ENCODE measurements around the gene VAT1L.

Gene VAT1L

DNA sequence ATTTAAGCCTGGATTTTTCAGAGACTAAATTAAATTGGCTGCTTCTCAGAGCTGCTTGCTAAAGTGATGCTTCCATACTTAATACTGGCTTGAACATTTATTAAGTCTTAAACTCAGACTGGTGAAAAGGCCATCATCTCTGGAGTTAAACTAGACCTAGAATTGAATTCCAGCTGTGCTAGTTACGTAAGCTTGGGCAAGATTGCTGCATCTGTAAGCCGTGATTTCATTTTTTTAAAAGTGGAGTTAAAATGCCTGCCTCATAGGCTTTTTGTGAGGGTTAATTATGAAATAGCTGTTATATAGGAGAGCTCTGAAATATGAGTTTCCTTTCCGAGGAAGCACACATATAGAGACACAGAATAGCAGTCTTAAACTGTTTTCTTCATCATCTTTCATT is 84.7 kb downstream of the VAT1L start:
- TF ChIP-seq, protein P1, sequence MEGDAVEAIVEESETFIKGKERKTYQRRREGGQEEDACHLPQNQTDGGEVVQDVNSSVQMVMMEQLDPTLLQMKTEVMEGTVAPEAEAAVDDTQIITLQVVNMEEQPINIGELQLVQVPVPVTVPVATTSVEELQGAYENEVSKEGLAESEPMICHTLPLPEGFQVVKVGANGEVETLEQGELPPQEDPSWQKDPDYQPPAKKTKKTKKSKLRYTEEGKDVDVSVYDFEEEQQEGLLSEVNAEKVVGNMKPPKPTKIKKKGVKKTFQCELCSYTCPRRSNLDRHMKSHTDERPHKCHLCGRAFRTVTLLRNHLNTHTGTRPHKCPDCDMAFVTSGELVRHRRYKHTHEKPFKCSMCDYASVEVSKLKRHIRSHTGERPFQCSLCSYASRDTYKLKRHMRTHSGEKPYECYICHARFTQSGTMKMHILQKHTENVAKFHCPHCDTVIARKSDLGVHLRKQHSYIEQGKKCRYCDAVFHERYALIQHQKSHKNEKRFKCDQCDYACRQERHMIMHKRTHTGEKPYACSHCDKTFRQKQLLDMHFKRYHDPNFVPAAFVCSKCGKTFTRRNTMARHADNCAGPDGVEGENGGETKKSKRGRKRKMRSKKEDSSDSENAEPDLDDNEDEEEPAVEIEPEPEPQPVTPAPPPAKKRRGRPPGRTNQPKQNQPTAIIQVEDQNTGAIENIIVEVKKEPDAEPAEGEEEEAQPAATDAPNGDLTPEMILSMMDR (IDR thresholded peaks at IDR 0.05; ENCODE audit: low read length, missing control alignments): no peak
- no peak for DNase-seq (ENCODE audit: low read depth)
- no peak overlapping the region for H3K4me3 ChIP-seq (replicated peaks; ENCODE audit: low read depth, low read length)

DNA sequence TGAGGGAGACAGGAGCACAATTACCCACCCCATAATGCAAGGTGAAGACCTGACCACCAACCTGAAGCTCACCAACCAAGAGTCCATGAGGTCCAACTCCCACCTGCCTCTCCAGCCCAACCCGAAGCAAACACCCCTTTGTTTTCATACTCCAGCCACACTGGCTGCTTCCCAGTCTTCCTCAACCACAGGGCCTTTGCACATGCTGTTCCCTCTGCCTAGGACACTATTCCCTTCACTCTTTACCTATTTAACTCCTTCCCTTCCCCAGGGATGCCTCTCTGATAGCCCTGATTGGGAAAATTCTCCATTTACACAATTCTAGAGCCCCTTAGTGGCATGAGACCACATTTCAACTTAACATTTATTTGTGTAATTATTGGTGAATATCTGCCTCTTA is 86.0 kb downstream of the VAT1L start:
- no peak for DNase-seq (ENCODE audit: low read depth)
- TF ChIP-seq, protein P1 (IDR thresholded peaks at IDR 0.05; ENCODE audit: low read length, missing control alignments): no peak
- no peak overlapping the region for H3K4me3 ChIP-seq (replicated peaks; ENCODE audit: low read depth, low read length)

DNA sequence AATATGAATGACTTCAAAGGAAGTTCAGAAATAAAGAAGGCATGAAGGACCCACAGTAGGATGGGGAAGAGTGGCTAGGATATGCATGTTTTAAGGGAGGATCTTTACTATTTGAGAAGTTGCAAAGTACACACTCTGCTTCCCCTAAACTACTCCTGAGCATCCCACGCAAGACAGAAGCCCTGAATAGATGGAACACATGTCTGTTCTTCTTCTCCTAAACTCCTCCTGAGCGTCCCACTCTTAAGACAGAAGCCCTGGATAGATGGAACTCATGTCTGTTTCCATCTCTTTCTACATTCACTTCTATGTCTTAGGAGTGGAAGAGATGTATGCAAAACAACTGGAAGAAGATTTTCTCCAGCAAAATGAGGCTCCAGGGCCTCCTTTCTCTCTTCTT is 88.4 kb downstream of the VAT1L start:
- no peak overlapping the region for H3K4me3 ChIP-seq (replicated peaks; ENCODE audit: low read depth, low read length)
- TF ChIP-seq, protein P1 (IDR thresholded peaks at IDR 0.05; ENCODE audit: low read length, missing control alignments): no peak
- DNase-seq (ENCODE audit: low read depth): no peak

DNA sequence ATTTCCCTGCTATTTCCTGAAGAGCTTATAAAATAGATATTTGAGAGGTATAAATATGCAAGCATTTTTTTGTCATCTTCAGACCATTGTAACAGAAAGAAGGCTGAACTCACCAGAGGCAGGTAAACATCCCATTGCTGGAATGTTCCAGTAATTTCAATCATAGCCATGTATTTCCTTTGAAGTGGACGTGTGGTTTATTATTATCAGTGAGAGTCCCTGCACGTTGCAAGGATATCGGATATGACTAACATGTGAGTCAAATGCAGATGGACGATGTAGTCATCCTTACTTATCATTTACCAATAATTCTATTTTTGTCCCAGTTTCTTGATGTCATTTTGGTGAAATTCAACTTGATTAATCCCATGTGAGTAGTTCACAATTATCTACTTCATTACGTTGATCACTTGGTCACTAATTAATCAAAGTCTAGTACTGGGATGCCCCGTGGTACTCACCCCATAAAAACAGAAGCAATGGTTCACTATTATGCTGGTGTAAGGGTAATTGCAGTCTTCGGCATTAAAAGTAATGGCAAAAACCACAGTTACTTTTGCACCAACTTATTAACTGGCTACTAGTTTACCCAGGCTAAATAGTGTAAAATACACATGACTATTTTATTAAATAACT is 89.5 kb downstream of the VAT1L start:
- TF ChIP-seq, protein P1 (IDR thresholded peaks at IDR 0.05; ENCODE audit: low read length, missing control alignments): no peak
- DNase-seq (ENCODE audit: low read depth): peak; percentile 76
- no peak overlapping the region for H3K4me3 ChIP-seq (replicated peaks; ENCODE audit: low read depth, low read length)

DNA sequence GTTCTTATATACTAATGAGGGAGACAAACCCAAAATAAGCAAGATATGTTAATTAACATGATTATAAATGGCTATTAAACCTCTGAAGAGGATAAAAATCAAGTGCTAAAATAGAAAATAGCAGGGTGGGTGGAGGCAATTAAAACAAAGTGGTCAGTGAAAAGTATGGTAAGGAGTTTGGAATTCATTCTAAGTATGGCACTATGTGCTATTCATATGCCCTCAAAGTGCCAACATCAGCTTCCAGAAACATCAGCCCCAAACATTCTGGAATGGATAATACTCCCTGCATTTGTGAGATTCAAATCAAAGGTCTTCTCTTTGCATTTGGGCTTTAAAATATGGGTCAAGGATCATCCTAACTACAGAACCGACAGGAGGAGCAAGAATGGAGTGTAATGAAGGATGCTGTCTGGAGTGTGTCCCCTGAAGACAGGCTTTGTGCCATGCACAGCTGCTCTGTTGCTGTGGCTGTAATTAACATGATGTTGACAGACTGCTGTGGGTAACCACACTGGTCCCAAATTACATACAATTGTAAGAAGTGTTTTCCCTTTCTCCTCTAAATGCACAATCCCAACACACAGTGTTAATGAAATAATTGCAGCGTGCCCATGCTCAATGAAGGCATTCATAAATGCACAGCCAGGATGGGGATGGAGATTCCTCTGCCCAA is 93.1 kb downstream of the VAT1L start:
- DNase-seq (ENCODE audit: low read depth): no peak
- no peak overlapping the region for H3K4me3 ChIP-seq (replicated peaks; ENCODE audit: low read depth, low read length)
- TF ChIP-seq, protein P1 (IDR thresholded peaks at IDR 0.05; ENCODE audit: low read length, missing control alignments): no peak

DNA sequence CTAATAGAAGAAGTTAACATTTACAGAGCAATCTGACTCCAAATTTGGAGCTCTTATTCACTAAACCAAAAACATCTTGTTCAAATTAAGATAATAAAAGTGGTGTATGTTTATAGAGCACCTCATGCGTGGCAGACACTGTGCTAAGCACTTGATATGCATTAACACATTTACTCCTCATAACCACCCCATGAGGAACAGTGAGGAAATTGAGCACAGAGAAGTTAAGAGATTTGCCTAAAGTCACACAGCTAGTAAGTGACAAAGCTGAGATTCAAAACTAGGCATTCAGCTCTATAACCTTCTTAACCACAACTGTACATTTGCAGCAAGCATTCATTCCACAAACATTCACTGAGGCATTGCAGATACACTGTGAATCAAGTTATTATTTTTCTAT is 94.0 kb downstream of the VAT1L start:
- TF ChIP-seq, protein P1 (IDR thresholded peaks at IDR 0.05; ENCODE audit: low read length, missing control alignments): no peak
- H3K4me3 ChIP-seq (replicated peaks; ENCODE audit: low read depth, low read length): no peak overlapping the region
- DNase-seq (ENCODE audit: low read depth): no peak

All from fibroblast of pulmonary artery (primary cell).